ENCODE results near the gene CC2D1A.
"Not testable (repeated sequence)": the region's sequence is repeated elsewhere in the genome, so short reads cannot be mapped to it uniquely, and the experiment has no call there.

Gene CC2D1A

DNA sequence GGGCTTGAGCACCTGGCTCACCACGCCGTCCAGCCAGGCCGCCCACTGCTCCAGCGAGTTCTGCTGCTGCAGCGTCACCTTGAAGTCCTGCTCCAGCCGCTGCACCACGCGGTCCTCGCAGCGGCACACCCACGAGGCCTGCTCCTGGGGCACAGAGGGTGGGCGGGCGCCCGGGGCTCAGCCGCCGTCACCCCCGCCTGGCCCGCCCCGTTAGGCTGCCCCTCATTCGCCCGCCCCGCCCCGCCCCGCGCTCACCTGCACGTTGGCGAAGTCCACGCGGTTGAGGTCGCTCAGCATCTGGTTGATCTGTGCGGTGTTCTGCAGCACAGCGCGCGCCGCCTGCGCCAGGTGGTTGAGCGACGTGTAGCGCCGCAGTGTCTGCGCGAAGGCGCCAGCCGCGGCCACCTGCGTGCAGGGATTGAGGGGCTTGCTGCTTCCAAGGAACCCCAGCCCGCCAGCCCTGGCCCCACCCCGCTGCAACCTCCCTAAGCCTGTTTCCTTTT lies 57.7 kb downstream of the CC2D1A start:
- DNase-seq, result no peak

DNA sequence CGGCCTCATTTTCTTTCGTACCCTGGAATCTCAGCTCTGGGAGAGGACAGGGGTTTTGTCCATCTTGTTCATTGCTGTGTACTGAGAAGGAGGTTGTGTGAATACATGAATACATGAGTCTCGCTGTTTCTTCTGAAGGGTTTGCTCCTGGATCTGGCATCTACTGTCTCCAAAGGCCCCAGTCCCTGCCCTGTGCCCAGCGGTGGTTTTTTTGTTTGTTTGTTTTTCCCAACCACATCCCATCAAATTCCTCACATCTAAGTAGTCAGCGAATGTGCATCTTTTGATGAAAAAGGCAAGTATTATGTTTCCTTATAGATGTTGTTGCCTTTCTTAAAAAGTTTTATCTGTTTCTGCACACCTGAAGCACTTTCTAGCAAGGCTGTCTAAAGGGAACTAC lies 58.8 kb downstream of the CC2D1A start:
- no peak for DNase-seq

DNA sequence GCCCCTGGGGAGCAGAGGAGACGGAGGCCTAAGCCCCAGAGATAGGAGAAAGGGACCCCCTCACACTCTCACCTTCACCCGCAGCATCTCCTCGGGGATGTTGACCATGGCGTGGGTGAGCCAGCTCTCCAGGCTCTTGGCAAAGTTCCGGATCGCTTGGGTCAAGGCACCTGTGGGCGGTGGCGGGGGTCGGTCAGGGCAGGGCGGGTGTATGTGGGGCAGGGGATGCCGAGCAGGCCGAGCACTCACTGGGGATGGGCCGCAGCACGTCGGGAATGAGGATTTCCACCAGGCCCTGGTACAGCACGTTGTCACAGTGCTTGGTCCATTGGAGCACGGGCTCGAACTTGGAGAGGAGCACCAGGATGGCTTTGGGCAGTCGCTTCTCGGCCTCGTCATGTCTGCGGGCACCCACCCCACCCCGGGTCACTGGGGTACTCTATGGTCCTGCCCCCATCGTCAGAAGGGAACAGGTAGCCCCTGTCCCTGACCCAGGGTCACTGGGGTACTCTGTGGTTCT lies 59.4 kb downstream of the CC2D1A start:
- DNase-seq, result no peak

DNA sequence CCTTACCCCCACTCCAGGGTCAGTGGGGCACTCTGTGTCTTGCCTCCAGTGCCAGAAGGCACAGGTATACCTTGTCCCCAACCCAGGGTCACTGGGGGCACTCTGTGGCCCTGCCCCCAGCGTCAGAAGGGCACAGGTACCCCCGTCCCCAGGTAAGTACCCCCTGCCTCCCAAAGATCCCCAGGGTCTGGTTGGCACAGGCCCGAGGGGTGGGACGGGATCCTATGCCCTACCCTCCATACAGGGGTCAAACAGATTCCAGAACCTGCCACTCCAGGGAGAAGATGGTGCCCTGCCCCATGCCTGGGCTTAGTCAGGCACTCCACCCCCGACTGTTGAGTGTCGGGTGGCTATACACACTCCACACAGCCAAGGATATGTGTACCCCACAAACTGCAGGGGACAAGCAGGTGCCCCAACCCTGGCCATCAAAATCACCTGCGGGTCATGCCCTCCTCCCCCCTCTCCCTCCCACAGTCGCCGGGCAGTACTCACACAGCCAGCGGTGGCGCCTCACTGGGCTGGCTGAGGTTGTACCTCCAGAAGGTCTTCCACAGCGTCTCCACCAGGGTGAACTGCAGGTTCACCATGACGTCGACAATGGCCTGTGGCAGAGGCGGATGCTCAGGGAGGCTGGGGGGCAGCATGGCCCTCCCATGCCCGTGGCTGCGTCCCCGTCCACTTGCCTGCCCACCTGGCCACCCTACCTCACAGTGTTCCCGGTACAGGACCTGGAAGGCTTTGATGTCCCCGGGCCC lies 60.1 kb downstream of the CC2D1A start:
- no peak for DNase-seq

DNA sequence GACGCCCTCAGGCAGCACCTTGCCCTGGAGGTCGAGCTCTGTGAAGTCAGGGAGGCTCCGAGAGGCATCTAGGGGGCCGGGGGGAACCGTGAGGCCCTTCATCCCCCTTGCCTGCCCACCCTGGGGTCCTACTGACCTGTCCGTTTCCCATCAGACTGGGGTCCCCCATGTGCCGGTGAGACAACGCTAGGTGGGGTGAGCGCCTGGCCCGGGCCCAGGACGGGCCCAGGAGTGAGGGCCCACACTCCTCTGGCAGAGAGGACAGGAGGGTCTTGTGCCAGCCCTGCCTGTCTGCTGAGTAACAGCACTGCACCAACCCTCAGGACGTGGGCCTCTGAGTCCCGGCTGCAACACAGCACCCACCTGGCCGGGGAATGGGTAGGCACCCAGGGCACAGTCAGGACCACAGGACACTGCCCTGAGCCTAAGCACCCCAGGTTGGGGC lies 60.7 kb downstream of the CC2D1A start:
- no peak for DNase-seq

DNA sequence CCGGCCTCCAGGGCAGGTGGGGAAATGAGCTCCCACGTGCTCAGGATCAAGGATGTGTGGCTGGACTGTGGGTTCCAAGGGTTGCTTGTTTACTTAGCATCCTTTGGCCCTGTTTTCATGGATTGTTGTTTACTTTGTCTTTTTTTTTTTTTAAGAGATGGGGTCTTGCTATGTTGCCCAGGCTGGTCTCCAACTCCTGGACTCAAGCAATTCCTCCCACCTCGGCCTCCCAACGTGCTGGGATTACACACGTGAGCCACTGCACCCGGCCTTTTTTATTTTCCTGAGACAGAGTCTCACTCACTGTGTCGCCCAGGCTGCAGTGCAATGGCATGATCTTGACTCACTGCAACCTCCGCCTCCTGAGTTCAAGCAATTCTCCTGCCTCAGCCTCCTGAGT lies 61.2 kb downstream of the CC2D1A start:
- not testable (repeated sequence) for DNase-seq

DNA sequence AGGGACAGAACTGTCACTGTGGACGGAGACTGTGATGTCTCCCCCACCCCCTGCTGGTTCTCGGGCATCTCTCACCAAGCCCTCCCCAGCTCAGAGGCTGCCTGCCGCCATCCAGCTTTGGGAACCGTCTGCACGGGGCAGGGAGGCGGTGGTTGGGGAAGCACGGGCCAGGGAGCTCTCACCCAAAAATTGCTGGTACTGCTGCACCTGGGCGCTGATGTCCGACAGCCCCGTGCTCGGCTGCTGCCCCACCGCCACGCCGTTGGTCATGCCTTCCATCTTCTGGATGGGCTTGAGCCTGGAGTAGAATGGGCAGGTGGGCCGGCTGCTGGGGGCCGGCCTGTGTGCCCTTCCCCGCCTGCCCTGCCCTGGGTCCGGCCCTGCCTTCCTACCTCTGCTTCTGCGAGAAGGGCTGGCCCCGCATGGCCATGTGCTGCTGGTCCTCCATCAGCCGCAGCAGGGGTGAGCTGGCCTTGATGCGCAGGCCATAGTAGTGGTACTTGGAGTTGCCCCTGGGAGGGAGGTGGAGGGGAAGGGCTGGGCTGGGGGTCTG lies 62.5 kb downstream of the CC2D1A start:
- no peak for DNase-seq

DNA sequence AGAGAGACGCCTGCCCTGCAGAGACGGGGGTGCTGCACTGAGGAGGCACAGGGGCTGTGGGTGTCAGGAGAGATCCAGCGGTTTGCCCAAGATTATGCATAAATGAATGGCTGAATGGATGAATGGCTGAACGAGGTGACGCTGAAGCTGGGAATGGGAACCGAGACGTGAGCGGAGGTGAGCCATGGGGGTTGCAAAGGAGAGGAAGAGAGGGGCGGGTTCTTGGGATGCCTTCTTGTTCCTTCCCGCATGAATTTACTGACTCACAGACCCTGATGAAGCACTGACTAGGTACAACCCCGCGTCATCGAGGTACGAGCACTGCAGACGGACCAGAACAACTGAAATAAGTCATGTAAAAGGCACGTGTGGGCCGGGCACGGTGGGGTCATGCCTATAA lies 63.0 kb downstream of the CC2D1A start:
- DNase-seq, result no peak

DNA sequence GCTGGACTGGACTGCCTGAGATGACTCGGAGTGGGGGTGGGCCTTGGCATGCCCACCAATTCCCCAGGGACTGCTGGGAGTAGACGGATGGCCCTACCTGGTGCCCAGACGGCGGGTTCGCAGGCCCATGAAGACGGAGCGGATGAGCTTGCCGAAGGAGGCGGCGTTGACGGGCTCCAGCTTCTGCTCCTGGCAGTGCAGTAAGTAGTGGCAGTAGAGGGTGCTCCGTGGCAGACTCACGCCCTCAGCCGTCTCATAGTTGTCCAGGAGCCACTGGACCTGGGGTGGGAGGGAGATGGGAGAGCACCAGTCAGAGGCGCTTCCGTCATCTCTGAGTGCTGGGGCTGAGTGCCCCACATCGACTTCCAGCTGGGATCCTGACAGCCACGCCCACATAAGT lies 63.9 kb downstream of the CC2D1A start:
- no peak for DNase-seq

DNA sequence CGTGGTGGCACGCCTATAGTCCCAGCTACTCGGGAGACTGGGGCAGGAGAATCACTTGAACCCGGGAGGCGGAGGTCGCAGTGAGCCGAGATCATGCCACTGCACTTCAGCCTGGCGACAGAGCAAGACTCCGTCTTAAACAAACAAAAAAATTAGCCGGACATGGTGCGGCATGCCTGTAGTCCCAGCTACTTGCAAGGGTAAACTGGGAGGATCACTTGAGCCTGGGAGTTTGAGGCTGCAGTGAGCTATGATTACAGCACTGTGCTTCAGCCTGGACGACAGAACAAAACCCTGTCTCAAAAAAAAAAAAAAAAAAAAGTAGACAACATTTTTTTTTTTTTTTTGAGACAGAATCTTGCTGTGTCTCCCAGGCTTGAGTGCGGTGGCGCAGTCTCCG lies 65.9 kb downstream of the CC2D1A start:
- DNase-seq, result not testable (repeated sequence)

DNA sequence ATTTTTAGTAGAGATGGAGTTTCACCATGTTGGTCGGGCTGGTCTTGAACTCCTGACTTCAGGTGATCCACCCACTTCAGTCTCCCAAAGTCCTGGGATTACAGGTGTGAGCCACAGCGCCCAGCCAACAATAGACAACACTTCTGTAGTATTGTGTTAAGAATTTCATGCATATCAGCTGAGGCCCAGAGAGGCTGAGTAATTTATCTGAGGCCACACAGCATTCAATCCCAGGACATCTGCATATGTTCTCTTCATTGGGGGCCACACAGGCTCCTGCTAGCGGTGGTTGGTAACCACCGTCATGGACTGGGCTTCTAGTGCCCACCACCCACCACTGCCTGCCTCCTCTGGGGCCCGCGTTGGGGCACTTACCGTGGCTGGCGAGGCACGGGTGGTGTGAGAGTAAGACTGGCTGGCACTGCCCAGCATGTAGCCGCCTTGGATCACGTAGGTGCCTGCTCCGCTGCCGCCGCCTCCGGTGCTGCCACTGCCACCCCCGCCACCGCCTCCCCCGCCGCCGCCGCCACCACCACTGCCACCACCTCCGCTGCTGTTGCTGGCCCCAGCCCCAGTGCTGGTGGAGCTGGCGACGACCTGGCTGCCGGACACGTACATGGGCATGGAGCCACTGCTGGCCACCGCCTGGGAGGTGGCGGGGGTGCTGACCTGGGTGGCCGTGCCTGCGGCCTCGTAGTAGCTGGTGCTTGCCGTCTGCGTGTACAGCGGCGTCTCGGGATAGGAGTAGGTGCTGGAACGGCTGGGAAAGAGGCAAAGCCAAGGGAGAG lies 66.6 kb downstream of the CC2D1A start:
- DNase-seq, result no peak

DNA sequence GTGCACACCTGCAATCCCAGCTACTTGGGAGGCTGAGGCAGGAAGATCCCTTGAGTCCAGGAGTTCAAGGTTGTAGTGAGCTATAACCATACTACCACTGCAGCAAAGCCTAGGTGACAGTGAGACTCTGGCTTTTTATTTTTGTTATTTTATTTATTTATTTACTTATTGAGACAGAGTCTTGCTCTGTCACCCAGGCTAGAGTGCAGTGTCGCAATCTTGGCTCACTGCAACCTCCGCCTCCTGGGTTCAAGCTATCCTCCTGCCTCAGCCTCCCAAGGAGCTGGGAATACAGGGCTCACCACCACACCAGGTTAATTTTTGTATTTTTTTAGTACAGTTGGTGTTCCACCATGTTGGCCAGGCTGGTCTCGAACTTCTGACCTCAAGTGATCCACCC lies 67.5 kb downstream of the CC2D1A start:
- not testable (repeated sequence) for DNase-seq

DNA sequence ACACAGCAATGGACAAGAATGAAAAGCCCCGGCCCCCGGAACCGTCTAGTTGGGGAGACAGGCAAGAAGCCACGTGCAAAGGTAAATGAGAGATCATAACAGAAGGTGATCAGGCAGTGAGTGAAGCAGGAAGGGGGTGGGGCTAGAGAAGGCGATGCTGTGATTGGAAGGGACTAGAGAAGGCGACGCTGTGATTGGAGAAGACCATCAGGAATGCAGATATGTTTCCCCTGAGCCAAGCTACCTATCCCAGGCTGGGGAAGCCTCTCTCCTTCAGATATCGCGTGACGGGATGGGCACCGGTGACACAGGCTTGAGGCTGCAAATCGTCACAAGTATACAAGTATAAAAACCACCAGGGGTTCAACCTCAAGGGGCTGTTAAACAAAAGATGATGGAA lies 68.1 kb downstream of the CC2D1A start:
- DNase-seq, result peak; percentile 84

DNA sequence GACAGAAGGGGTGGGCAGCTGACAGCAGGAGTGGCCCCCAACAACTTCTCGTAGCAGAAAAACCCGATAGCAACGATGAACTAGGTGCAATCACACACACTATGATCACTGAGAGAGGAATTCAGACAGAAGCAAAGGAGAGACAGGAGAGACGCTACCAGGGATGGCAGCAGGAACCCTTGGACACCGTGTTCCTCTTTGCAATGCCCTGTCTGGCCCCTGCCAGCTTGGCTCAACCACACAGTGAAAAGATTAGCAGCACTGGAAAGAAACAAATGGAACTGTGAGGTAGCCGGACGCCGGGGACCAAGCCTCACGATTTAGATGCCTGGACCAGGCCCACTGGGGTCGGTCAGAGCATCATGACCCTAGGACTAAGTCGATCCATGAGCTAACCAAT lies 69.9 kb downstream of the CC2D1A start:
- no peak for DNase-seq

DNA sequence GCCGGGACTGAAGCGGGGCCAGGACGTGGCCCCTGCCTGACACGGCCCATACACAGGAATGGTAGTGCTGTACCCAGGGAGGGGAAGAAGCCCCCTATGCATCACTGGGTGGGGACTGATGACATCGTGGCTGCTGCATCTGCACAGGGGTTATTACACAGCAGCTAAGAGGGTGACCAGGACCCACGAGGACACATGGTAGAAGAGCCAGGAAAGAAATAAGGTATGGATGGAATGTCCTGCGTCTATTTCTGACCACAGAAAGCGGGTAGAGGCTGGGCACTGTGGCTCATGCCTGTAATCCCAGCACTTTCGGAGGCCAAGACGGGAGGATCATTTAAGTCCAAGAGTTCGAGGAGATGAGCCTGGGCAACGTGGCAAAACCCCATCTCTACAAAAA lies 70.4 kb downstream of the CC2D1A start:
- no peak for DNase-seq

DNA sequence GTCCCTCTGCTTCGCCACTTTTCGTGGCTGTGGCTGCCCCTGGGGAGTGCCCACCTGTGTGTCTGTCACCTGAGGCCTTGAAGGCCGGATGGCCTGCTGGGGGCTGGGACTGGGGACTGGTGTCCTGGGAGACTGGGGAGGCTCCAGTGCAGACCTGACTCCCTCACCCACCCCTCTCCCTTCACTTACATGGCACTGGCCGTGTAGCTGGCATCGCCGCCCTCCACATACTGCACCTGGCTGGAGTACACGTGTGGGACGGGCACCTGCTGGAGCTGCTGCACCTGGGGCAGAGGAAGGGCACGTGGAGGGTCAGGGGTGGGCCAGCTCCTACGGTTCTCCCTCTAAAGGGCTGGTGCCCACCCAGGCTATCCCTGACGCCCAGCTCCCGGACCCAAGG lies 71.8 kb downstream of the CC2D1A start:
- no peak for DNase-seq

DNA sequence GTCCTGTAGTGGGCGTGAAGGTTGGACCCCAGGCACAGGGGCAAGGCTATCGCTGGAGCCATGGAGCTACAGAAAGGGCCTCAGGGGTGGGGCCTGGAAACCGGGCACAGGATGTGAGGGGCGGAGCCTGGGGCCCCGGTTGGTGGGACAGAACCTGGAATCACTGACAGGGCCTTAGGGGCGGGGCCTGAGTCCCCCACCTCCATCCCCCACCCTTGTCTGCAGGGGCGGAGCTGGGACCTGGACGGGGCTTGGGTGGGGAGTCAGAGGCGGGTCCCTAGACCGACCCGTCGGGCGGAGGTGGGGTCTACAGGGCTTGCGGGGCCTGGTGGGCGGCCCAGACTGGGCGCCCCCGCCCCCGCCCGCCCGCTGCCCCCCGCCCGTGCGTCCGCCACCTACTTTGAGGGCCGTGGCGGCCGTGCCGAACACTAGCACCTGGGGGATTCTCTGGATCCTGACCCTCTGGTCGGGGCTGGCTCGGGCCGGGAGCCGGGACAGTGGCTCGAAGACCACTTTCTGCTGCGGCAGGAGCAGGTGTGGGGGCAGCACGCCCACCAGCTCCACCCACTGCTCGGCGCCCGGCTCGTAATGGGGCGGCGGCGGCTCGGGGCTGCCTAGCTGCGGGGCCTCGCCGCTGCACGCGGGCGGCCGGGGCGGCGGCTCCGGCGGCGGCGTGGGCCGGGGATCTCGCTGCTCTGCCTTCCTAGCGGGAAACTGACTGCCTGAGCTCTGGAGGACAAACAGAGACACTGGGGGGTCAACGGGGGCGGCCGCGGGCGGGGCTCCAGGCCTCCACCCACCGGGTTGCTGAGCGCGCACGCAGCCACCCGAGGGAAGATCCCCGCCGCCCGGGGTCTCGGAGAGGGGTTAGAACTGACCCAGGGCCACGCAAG lies 72.6 kb downstream of the CC2D1A start:
- no peak for DNase-seq

DNA sequence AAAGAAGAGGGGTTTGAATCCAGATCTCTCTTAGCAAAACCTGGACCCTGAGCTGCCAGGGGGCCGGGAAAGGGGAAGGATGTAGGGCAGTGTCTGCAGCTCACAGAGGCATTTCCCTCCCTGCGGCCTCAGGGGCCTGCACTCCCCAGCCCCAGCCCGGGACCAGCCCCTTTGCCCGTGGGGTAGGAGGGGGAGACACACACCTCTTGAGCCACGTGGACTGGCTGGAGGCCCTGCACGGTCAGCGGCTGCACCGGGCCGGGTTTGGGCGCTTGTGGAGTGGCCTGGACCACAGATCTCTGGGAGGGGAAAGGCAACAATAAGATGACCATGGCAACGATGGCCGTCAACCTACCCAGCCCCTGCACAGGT lies 73.2 kb downstream of the CC2D1A start:
- no peak for DNase-seq

DNA sequence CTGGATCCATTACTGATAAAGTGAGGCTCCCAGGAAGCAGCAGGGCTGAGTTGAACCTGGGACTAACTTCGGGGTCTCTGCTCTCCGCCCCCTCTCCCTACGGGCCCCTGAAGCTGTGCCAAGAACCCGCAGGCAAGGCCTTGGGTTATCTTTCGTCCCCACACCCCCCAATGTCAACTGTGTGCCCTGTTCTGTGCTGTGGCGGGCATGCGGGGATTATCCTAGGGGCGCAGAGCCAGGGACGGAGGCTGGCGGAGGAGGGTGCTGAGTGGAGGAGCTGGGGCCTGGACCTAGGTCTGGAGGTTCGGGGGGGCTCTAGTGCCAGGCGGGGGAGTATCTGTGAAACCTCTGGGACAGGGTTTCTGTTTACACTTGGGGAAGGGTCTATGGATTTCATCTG lies 73.7 kb downstream of the CC2D1A start:
- DNase-seq, result no peak

DNA sequence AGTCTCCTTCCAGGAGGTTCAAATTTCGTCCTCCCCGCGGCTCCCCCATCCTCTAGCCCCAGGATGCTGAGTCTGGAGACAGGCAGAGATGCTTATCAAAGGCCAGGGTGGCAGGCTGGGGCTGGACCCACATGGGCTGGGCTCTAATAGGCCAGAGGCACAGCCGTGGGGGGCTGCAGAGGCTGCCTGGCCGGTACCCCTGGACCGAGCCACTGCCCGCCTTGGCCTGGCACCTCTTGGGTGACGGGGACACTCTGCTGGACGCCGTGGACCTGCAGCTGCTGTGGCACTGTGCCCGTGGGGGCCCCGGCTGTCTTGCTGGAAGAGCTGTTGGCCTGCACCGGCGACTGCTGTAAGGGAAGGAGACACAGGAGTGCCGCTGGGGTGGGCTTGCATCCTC lies 74.3 kb downstream of the CC2D1A start:
- no peak for DNase-seq
